Trophoblast cell (in vitro differentiated cells and primary cell): ENCODE results near the gene NINJ2.

Experiments used
- DNase-seq, 2 donors: peaks; one replicate each; pipeline ENCODE4 v3.0.0-alpha.2; 2016
- H2AFZ ChIP-seq: 2 replicates; pipeline ENCODE4 v1.6.1; 2013; ENCODE audit warnings: low read length, moderate library complexity, mild to moderate bottlenecking; ENCODE audit not compliant: insufficient read depth, poor library complexity
- H2AK5ac ChIP-seq: 2 replicates; pipeline ENCODE4 v1.6.1; 2013; ENCODE audit warnings: mild to moderate bottlenecking, low read length
- H2BK120ac ChIP-seq: 2 replicates; pipeline ENCODE4 v1.6.1; 2013; ENCODE audit warnings: low read length, mild to moderate bottlenecking, moderate library complexity; ENCODE audit not compliant: insufficient read depth, poor library complexity
- H2BK12ac ChIP-seq: 2 replicates; pipeline ENCODE4 v1.6.1; 2013; ENCODE audit warnings: mild to moderate bottlenecking, low read length, moderate library complexity
- H2BK5ac ChIP-seq: 2 replicates; pipeline ENCODE4 v1.6.1; 2013; ENCODE audit warnings: low read length, low read depth, moderate library complexity, mild to moderate bottlenecking; ENCODE audit not compliant: poor library complexity
- H3K14ac ChIP-seq: 2 replicates; pipeline ENCODE4 v1.6.1; 2013; ENCODE audit warnings: mild to moderate bottlenecking, low read length
- H3K18ac ChIP-seq: 2 replicates; pipeline ENCODE4 v1.6.1; 2013; ENCODE audit warnings: mild to moderate bottlenecking, low read length
- H3K23ac ChIP-seq: 2 replicates; pipeline ENCODE4 v1.6.1; 2013; ENCODE audit warnings: low read length
- H3K27ac ChIP-seq: 2 replicates; pipeline ENCODE4 v1.5.1; 2013; ENCODE audit warnings: low read depth, mild to moderate bottlenecking, inconsistent platforms, low read length, moderate library complexity
- H3K27me3 ChIP-seq: 2 replicates; pipeline ENCODE4 v1.6.1; 2013; ENCODE audit warnings: inconsistent platforms, mild to moderate bottlenecking, low read length, moderate library complexity; ENCODE audit not compliant: insufficient read depth
- H3K36me3 ChIP-seq, 2 experiments: 1 replicate in 1 of 2; 2 replicates in 1 of 2; pipeline ENCODE4 v1.6.1; 2013; ENCODE audit warnings: low read length in 2 of 2, mild to moderate bottlenecking in 2 of 2, moderate library complexity in 1 of 2; ENCODE audit not compliant: insufficient read depth in 2 of 2, control insufficient read depth in 1 of 2
- H3K4ac ChIP-seq: 2 replicates; pipeline ENCODE4 v1.6.1; 2013; ENCODE audit warnings: low read depth, mild to moderate bottlenecking, low read length, moderate library complexity
- H3K4me1 ChIP-seq, 2 experiments: 1 replicate in 1 of 2; 2 replicates in 1 of 2; pipeline ENCODE4 v1.6.1; 2013; ENCODE audit warnings: low read length in 2 of 2, mild to moderate bottlenecking in 2 of 2, moderate library complexity in 1 of 2; ENCODE audit not compliant: insufficient read depth in 2 of 2, control insufficient read depth in 1 of 2
- H3K4me2 ChIP-seq: 2 replicates; pipeline ENCODE4 v1.6.1; 2013; ENCODE audit warnings: inconsistent platforms, mild to moderate bottlenecking, low read length, moderate library complexity
- H3K4me3 ChIP-seq: 2 replicates; pipeline ENCODE4 v1.5.1; 2013; ENCODE audit warnings: mild to moderate bottlenecking, low read depth, low read length, inconsistent platforms
- H3K79me1 ChIP-seq: one replicate; pipeline ENCODE4 v1.6.1; 2013; ENCODE audit warnings: low read length
- H3K79me2 ChIP-seq: 2 replicates; pipeline ENCODE4 v1.6.1; 2013; ENCODE audit warnings: low read length, mild to moderate bottlenecking; ENCODE audit not compliant: control insufficient read depth, insufficient read depth, poor library complexity
- H3K9ac ChIP-seq: 2 replicates; pipeline ENCODE4 v1.6.1; 2013; ENCODE audit warnings: mild to moderate bottlenecking, low read length
- H3K9me3 ChIP-seq: 2 replicates; pipeline ENCODE4 v1.6.1; 2013; ENCODE audit warnings: low read depth, mild to moderate bottlenecking, control low read depth, inconsistent platforms, low read length; ENCODE audit not compliant: insufficient read depth
- H4K12ac ChIP-seq: 2 replicates; pipeline ENCODE4 v1.6.1; 2013; ENCODE audit warnings: low read depth, mild to moderate bottlenecking, low read length, moderate library complexity
- H4K8ac ChIP-seq: 2 replicates; pipeline ENCODE4 v1.6.1; 2013; ENCODE audit warnings: low read depth, mild to moderate bottlenecking, low read length, moderate library complexity
- H4K91ac ChIP-seq: one replicate; pipeline ENCODE4 v1.6.1; 2013; ENCODE audit warnings: low read depth, mild to moderate bottlenecking, low read length, moderate library complexity
- WGBS: extraction: QIAGEN DNeasy Blood & Tissue Kit; methylation state at CpG from one replicate; pipeline ENCODE4 v1.1.7; 2013; ENCODE audit warnings: missing lambda C conversion rate; ENCODE audit not compliant: insufficient read length, insufficient coverage; ENCODE audit errors: extremely low coverage; 5-methylcytosine and 5-hydroxymethylcytosine counted together

NINJ2 gene

DNA sequence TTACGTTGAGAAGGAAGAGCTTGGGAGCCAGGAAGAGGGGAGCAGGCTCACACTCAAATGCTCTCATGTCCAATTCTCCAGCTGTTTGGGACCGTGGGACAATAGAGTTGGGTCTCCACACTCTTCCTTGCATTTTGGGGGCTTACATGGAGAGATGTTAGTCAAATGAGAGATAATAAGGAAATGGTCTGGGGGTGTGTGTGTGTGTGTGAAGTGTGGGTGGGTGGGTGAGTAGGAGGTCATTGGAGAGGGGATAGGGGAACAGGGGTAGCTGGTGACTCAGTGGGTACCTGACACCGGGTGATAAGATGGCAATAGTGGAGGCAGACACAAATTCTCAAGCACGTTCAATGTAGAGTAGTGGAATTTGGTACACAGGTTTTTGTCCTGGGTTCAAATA, 135.5 kb downstream of the NINJ2 start:
- Histone ChIP-seq H3K9me3 (peaks cover 7% of the 10 kb centered on the region), H3K4me1 (peaks cover 5% of the 10 kb centered on the region in 2 experiments), H3K4me2 (no peak overlapping the region), H3K27me3 (no peaks in the 10 kb centered on the region), H3K14ac (no peak overlapping the region), H4K12ac (no peak overlapping the region), H3K4ac (no peak overlapping the region), H4K91ac (no peak overlapping the region), H2BK5ac (no peak overlapping the region), H3K79me2 (no peaks in the 10 kb centered on the region), H3K18ac (no peak overlapping the region), H2AFZ (no peak overlapping the region), H3K79me1 (peaks cover 2% of the 10 kb centered on the region), H3K36me3 (no peaks in the 10 kb centered on the region), H3K9ac (no peak overlapping the region), H2BK120ac (no peak overlapping the region), H3K23ac (no peak overlapping the region), H3K27ac (no peak overlapping the region), H2BK12ac (no peak overlapping the region), H3K4me3 (no peak overlapping the region), H4K8ac (no peak overlapping the region), H2AK5ac (no peak overlapping the region)
- no peak for DNase-seq
- no CpG with 5 or more reads among the region's 4 CpGs for WGBS

GRCh38 chr12:527241-527640, 136.0 kb downstream of the NINJ2 start:
- DNase-seq: no peak
- Histone ChIP-seq H3K18ac (no peak overlapping the region), H2BK120ac (no peak overlapping the region), H4K12ac (no peak overlapping the region), H3K4ac (no peak overlapping the region), H2BK12ac (no peak overlapping the region), H3K14ac (no peak overlapping the region), H3K79me1 (peaks cover 2% of the 10 kb centered on the region), H3K27ac (no peak overlapping the region), H4K8ac (no peak overlapping the region), H3K27me3 (no peaks in the 10 kb centered on the region), H3K23ac (no peak overlapping the region), H2AK5ac (no peak overlapping the region), H4K91ac (no peak overlapping the region), H2BK5ac (no peak overlapping the region), H2AFZ (no peak overlapping the region), H3K4me2 (no peak overlapping the region), H3K9ac (no peak overlapping the region), H3K4me3 (no peak overlapping the region), H3K4me1 (peaks cover 2 to 3% of the 10 kb centered on the region in 2 experiments), H3K9me3 (peaks cover 7% of the 10 kb centered on the region), H3K36me3 (no peaks in the 10 kb centered on the region), H3K79me2 (no peaks in the 10 kb centered on the region)
- WGBS: no CpG with 5 or more reads among the region's 7 CpGs

DNA sequence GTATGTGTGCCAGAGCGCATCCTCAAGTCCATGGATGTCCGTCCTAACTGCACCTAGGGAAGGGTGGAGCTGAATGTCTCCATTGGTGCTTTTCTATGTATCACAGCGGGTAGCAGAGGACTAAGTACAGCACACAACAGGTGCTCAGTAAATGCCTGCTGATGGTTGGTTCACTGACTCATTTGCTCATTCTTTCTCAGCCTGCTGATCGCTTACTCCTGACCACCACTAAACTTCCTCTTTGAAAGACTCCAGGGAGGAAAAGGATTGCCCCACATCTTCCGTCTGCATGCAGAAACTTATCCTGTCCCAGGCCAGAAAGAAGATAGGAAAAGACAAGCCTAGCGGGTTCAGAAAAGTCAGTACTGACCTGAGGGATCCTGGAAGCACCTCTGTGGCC, 137.2 kb downstream of the NINJ2 start:
- no peak overlapping the region for H2BK120ac ChIP-seq
- H2BK5ac ChIP-seq: no peak overlapping the region
- no CpG with 5 or more reads among the region's 6 CpGs for WGBS
- no peak for DNase-seq
- no peaks in the 10 kb centered on the region for H3K27me3 ChIP-seq
- peaks cover 2% of the 10 kb centered on the region for H3K79me1 ChIP-seq
- no peak overlapping the region for H2BK12ac ChIP-seq
- H3K14ac ChIP-seq: no peak overlapping the region
- no peak overlapping the region for H4K91ac ChIP-seq
- no peak overlapping the region for H3K9ac ChIP-seq
- H3K4me3 ChIP-seq: no peak overlapping the region
- H4K8ac ChIP-seq: no peak overlapping the region
- no peak overlapping the region for H3K4ac ChIP-seq
- H4K12ac ChIP-seq: no peak overlapping the region
- no peaks in the 10 kb centered on the region for H3K36me3 ChIP-seq
- no peak overlapping the region for H3K23ac ChIP-seq
- H3K4me1 ChIP-seq: peaks cover 8 to 9% of the 10 kb centered on the region in 2 experiments
- H2AK5ac ChIP-seq: no peak overlapping the region
- peaks cover 7% of the 10 kb centered on the region for H3K9me3 ChIP-seq
- H3K27ac ChIP-seq: no peak overlapping the region
- no peaks in the 10 kb centered on the region for H3K79me2 ChIP-seq
- no peak overlapping the region for H3K4me2 ChIP-seq
- H2AFZ ChIP-seq: no peak overlapping the region
- no peak overlapping the region for H3K18ac ChIP-seq

DNA sequence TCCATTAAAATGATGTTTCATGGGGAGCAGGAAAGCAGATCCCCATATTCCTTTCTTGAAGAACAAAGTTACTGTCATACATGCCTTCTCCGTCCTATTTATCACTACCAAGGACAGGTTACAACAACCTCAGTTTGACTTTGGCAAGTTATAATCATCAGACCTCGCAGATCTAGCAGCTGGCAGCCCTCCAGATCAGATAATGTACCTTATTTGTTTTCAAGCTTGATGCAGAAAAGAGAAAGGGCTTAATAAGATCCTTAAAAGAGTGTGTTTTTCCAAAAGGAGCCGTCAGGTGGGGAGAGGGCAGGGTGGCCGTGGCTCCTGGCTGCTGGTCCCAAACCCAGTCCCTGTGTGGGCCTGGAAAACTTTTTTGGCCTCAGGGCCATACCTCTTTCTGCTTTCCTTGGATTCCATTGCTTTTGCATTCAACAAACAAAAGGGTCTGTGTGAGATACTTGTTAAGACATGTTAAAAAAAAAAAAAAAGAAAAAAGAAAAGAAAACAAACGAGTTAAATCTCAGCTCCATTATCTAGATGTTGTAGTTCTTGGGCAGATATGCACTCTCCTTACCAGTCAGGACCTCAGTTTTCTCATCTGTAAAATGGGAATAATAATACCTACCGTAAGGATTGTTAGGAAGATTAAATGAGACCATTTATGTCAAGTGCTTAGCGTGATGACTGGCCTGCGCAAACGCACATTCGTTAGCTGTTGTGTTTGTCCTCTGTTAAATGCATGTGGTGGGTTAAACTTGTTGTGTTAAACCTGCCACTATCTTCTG, 138.9 kb downstream of the NINJ2 start:
- Histone ChIP-seq H3K27ac (no peak overlapping the region), H2AFZ (no peak overlapping the region), H3K14ac (no peak overlapping the region), H2BK5ac (no peak overlapping the region), H3K4ac (no peak overlapping the region), H3K18ac (no peak overlapping the region), H3K79me1 (peaks cover 6% of the 10 kb centered on the region), H3K9me3 (peaks cover 5% of the 10 kb centered on the region), H4K8ac (no peak overlapping the region), H3K4me3 (no peak overlapping the region), H3K9ac (no peak overlapping the region), H3K4me1 (peaks cover 16 to 22% of the 10 kb centered on the region in 2 experiments), H2BK120ac (no peak overlapping the region), H2BK12ac (no peak overlapping the region), H4K91ac (no peak overlapping the region), H2AK5ac (no peak overlapping the region), H3K27me3 (no peaks in the 10 kb centered on the region), H4K12ac (no peak overlapping the region), H3K23ac (no peak overlapping the region), H3K79me2 (no peaks in the 10 kb centered on the region), H3K4me2 (no peak overlapping the region), H3K36me3 (no peaks in the 10 kb centered on the region)
- peak; percentile 35 to 59 for DNase-seq
- no CpG with 5 or more reads among the region's 10 CpGs for WGBS
